ENCODE results near the gene CRTC3.

DNA sequence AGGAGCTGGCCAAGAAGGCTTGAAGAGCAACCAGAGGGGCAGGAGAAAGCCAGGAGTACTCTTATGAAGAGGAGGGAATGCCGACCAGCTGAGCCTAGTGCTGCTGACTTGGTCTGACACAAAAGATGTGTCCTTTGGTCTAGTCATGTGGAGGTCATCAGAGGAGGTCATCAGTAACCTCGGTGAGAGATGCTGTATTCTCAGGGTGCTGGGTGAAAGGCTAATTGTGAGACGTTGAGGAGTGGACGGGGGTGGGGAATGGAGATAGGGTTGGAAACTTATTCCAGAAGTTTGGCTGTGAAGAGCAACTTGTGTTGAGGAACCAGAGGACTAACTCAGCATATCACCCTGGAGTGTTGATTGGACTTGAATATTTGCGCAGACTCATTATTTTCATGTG, 5.5 kb downstream of the CRTC3 start:
- TF ChIP-seq, protein P1, sequence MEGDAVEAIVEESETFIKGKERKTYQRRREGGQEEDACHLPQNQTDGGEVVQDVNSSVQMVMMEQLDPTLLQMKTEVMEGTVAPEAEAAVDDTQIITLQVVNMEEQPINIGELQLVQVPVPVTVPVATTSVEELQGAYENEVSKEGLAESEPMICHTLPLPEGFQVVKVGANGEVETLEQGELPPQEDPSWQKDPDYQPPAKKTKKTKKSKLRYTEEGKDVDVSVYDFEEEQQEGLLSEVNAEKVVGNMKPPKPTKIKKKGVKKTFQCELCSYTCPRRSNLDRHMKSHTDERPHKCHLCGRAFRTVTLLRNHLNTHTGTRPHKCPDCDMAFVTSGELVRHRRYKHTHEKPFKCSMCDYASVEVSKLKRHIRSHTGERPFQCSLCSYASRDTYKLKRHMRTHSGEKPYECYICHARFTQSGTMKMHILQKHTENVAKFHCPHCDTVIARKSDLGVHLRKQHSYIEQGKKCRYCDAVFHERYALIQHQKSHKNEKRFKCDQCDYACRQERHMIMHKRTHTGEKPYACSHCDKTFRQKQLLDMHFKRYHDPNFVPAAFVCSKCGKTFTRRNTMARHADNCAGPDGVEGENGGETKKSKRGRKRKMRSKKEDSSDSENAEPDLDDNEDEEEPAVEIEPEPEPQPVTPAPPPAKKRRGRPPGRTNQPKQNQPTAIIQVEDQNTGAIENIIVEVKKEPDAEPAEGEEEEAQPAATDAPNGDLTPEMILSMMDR (conservative IDR thresholded peaks at IDR 0.05; ENCODE audit: low read depth, low read length), result no peak
- TF ChIP-seq, protein P2, sequence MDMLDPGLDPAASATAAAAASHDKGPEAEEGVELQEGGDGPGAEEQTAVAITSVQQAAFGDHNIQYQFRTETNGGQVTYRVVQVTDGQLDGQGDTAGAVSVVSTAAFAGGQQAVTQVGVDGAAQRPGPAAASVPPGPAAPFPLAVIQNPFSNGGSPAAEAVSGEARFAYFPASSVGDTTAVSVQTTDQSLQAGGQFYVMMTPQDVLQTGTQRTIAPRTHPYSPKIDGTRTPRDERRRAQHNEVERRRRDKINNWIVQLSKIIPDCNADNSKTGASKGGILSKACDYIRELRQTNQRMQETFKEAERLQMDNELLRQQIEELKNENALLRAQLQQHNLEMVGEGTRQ (IDR thresholded peaks at IDR 0.05; ENCODE audit: low read depth, low read length), result no peak
- no peak for TF ChIP-seq POLR2A (IDR thresholded peaks at IDR 0.05; ENCODE audit: low read depth, low read length)
- TF ChIP-seq RAD21 (IDR thresholded peaks at IDR 0.05; ENCODE audit: low read length), result no peak
- TF ChIP-seq CEBPB (IDR thresholded peaks at IDR 0.05; ENCODE audit: low read depth, low read length), result no peak
- TF ChIP-seq FOS (IDR thresholded peaks at IDR 0.05; ENCODE audit: low read depth, low read length), result no peak
- no peak for TF ChIP-seq NFE2L2 (IDR thresholded peaks at IDR 0.05; ENCODE audit: low read depth, low read length)
